ENCODE results near the gene FIBP.
A peak's percentile ranks its signal among the peaks of the same experiment; 100 is the strongest.
"Not testable (repeated sequence)": the region's sequence is repeated elsewhere in the genome, so short reads cannot be mapped to it uniquely, and the experiment has no call there.

FIBP gene

GRCh38 chr11:65857853-65858680 is 30.2 kb downstream of the FIBP start, which contains the start of gene CFL1:
Gene CFL1, minus strand, starts transcription at chr11:65858180. Its CDS starts 81 bp downstream, at chr11:65858099.
- DNase-seq, result peak; percentile 87

GRCh38 chr11:65857500-65857852 is 30.8 kb downstream of the FIBP start:
- no peak for DNase-seq

- no peak for DNase-seq
These were observed 31.4 kb downstream of the FIBP start for GRCh38 chr11:65856689-65857499.

- DNase-seq, result no peak
These were observed 32.3 kb downstream of the FIBP start for GRCh38 chr11:65855927-65856363.

GRCh38 chr11:65854852-65855837 is 33.1 kb downstream of the FIBP start:
- DNase-seq, result no peak

GRCh38 chr11:65854161-65854592 is 34.1 kb downstream of the FIBP start:
- DNase-seq, result no peak

- DNase-seq, result no peak
These were observed 34.9 kb downstream of the FIBP start for GRCh38 chr11:65853246-65853979.

- no peak for DNase-seq
These were observed 35.6 kb downstream of the FIBP start for GRCh38 chr11:65852508-65853245.

- no peak for DNase-seq
These were observed 36.3 kb downstream of the FIBP start for GRCh38 chr11:65851811-65852507.

GRCh38 chr11:65851083-65851579 is 37.1 kb downstream of the FIBP start:
- DNase-seq, result no peak

- DNase-seq, result no peak
These were observed 37.8 kb downstream of the FIBP start for GRCh38 chr11:65850217-65851082.

GRCh38 chr11:65849771-65850216 is 38.5 kb downstream of the FIBP start:
- no peak for DNase-seq

- DNase-seq, result no peak
These were observed 38.9 kb downstream of the FIBP start for GRCh38 chr11:65849366-65849765.

GRCh38 chr11:65848693-65849092 is 39.6 kb downstream of the FIBP start:
- DNase-seq, result not testable (repeated sequence)

GRCh38 chr11:65847746-65848145 is 40.5 kb downstream of the FIBP start:
- no peak for DNase-seq

GRCh38 chr11:65844231-65844872 is 43.9 kb downstream of the FIBP start:
- no peak for DNase-seq

GRCh38 chr11:65843811-65844210 is 44.5 kb downstream of the FIBP start:
- no peak for DNase-seq

GRCh38 chr11:65842144-65842543 is 46.1 kb downstream of the FIBP start:
- no peak for DNase-seq

GRCh38 chr11:65834202-65834601 is 54.1 kb downstream of the FIBP start:
- DNase-seq, result no peak
